Neural cell (in vitro differentiated cells): ENCODE results near the gene LCOR. TPM values are rescaled to one million over a fixed set of nuclear protein-coding genes. Genes with fewer than 3 reads are reported as not detected.

Experiments used
- H2AFZ ChIP-seq: fragments of 200-600, 300-800 bp; sonication (generic), shearing (Covaris generic); 2 replicates; pipeline ENCODE4 v1.6.0; 2014; ENCODE audit warnings: low read depth, mild to moderate bottlenecking, antibody characterized with exemption, low read length, moderate library complexity
- H3F3A ChIP-seq: fragments of 200-600 bp; shearing (Covaris generic); 2 replicates; pipeline ENCODE4 v1.6.1; 2016; ENCODE audit warnings: mild to moderate bottlenecking, moderate library complexity, mixed read lengths, antibody characterized with exemption, low read length; ENCODE audit not compliant: insufficient read depth, poor library complexity, severe bottlenecking
- H3K27ac ChIP-seq: fragments of 200-600, 300-800 bp; sonication (generic), shearing (Covaris generic); 2 replicates; pipeline ENCODE4 v1.5.1; 2014; ENCODE audit warnings: mild to moderate bottlenecking, low read length, moderate library complexity
- H3K27me3 ChIP-seq: fragments of 300-800, 200-600 bp; sonication (generic), shearing (Covaris generic); 2 replicates; pipeline ENCODE4 v1.6.0; 2014; ENCODE audit warnings: mild to moderate bottlenecking, low read depth, low read length, moderate library complexity; ENCODE audit not compliant: insufficient read depth
- H3K36me3 ChIP-seq: fragments of 300-800, 200-600 bp; sonication (generic), shearing (Covaris generic); 2 replicates; pipeline ENCODE4 v1.5.1; 2014; ENCODE audit warnings: mild to moderate bottlenecking, antibody characterized with exemption, low read length, moderate library complexity; ENCODE audit not compliant: insufficient read depth
- H3K4me2 ChIP-seq: fragments of 300-800, 200-600 bp; sonication (generic), shearing (Covaris generic); 2 replicates; pipeline ENCODE4 v1.6.0; 2014; ENCODE audit warnings: mild to moderate bottlenecking, low read length
- H3K4me3 ChIP-seq: fragments of 300-800, 200-600 bp; sonication (generic), shearing (Covaris generic); 2 replicates; pipeline ENCODE4 v1.5.1; 2014; ENCODE audit warnings: mild to moderate bottlenecking, low read length, moderate library complexity
- H3K79me2 ChIP-seq: fragments of 200-600 bp; shearing (Covaris generic); replicated peaks from 2 replicates; pipeline ENCODE4 v1.6.0; 2014; ENCODE audit warnings: mild to moderate bottlenecking, low read length, moderate library complexity; ENCODE audit not compliant: insufficient read depth
- H3K9ac ChIP-seq: fragments of 300-800, 200-600 bp; sonication (generic), shearing (Covaris generic); 2 replicates; pipeline ENCODE4 v1.6.1; 2016; ENCODE audit warnings: mild to moderate bottlenecking, low read length, mixed read lengths
- H3K9me2 ChIP-seq: fragments of 200-600 bp; shearing (Covaris generic); 2 replicates; pipeline ENCODE4 v1.6.1; 2016; ENCODE audit warnings: mild to moderate bottlenecking, low read length, mixed read lengths; ENCODE audit not compliant: insufficient read depth
- H3K9me3 ChIP-seq: fragments of 200-600, 300-800 bp; sonication (generic), shearing (Covaris generic); 2 replicates; pipeline ENCODE4 v1.6.1; 2016; ENCODE audit warnings: mild to moderate bottlenecking, mixed run types, low read length, moderate library complexity, mixed read lengths
- H4K20me1 ChIP-seq: fragments of 200-600 bp; shearing (Covaris generic); 2 replicates; pipeline ENCODE4 v1.6.1; 2016; ENCODE audit warnings: mild to moderate bottlenecking, mixed run types; ENCODE audit not compliant: insufficient read depth
- CTCF ChIP-seq: fragments of 450-650 bp; IDR thresholded peaks from 2 replicates; pipeline ENCODE4 v1.5.1; 2014; ENCODE audit warnings: antibody characterized with exemption, mild to moderate bottlenecking, moderate library complexity; ENCODE audit not compliant: poor library complexity, severe bottlenecking
- EP300 ChIP-seq: fragments of 450-650 bp; conservative IDR thresholded peaks from 2 replicates; pipeline ENCODE4 v1.6.1; 2014; ENCODE audit warnings: antibody characterized with exemption, mild to moderate bottlenecking, moderate library complexity; ENCODE audit not compliant: poor library complexity, severe bottlenecking
- EZH2 ChIP-seq: fragments of 200-600, 300-800 bp; shearing (Covaris generic), sonication (generic); IDR thresholded peaks from 2 replicates; pipeline ENCODE4 v1.6.1; 2014; ENCODE audit warnings: antibody characterized with exemption, low read length, borderline replicate concordance, mild to moderate bottlenecking; ENCODE audit not compliant: insufficient read depth, poor library complexity, severe bottlenecking
- MXI1 ChIP-seq: fragments of 450-650 bp; conservative IDR thresholded peaks from 2 replicates; pipeline ENCODE4 v1.6.1; 2014; ENCODE audit warnings: antibody characterized with exemption, mild to moderate bottlenecking; ENCODE audit not compliant: poor library complexity, severe bottlenecking
- POLR2AphosphoS5 ChIP-seq: IDR thresholded peaks from 2 replicates; pipeline ENCODE4 v1.6.1; 2012
- RAD21 ChIP-seq: fragments of 450-650 bp; conservative IDR thresholded peaks from 2 replicates; pipeline ENCODE4 v1.6.1; 2014; ENCODE audit warnings: antibody characterized with exemption, mild to moderate bottlenecking, moderate library complexity
- REST ChIP-seq: IDR thresholded peaks from 2 replicates; pipeline ENCODE4 v1.6.1; 2012; ENCODE audit warnings: borderline replicate concordance
- SMC3 ChIP-seq: fragments of 450-650 bp; conservative IDR thresholded peaks from 2 replicates; pipeline ENCODE4 v1.6.1; 2014; ENCODE audit warnings: antibody characterized with exemption, mild to moderate bottlenecking, moderate library complexity; ENCODE audit not compliant: poor library complexity
- TAF1 ChIP-seq: IDR thresholded peaks from 2 replicates; pipeline ENCODE4 v1.6.1; 2012; ENCODE audit warnings: low read depth
- polyA plus RNA-seq: library from polyadenylated mRNA; depleted of rRNA; stranded (reverse); fragments of >200 nt; gene quantifications from 2 replicates; pipeline ENCODE4 v1.2.3, GENCODE V29; 2014

Gene LCOR
- polyA plus RNA-seq, 1 donor from 2014 or later: 61.1 TPM

- Histone ChIP-seq H3K9me2 (no peaks in the 10 kb centered on the region), H3K4me3 (no peak overlapping the region), H2AFZ (no peak overlapping the region), H3K9me3 (no peaks in the 10 kb centered on the region), H3K27me3 (no peaks in the 10 kb centered on the region), H3F3A (no peaks in the 10 kb centered on the region), H3K36me3 (no peaks in the 10 kb centered on the region), H3K27ac (no peak overlapping the region), H3K9ac (no peak overlapping the region), H4K20me1 (no peaks in the 10 kb centered on the region), H3K79me2 (peaks cover 11% of the 10 kb centered on the region), H3K4me2 (no peak overlapping the region)
- no peak for TF ChIP-seq POLR2AphosphoS5
Observed at GRCh38 chr10:96917628-96918027, 85.5 kb downstream of the LCOR start.

- no peak overlapping the region for H2AFZ ChIP-seq
- TF ChIP-seq RAD21 (no peak), TAF1 (no peak), POLR2AphosphoS5 (no peak)
- no peaks in the 10 kb centered on the region for H4K20me1 ChIP-seq
- no peaks in the 10 kb centered on the region for H3K9me3 ChIP-seq
- no peak overlapping the region for H3K4me3 ChIP-seq
- no peaks in the 10 kb centered on the region for H3K9me2 ChIP-seq
- no peak overlapping the region for H3K4me2 ChIP-seq
- no peaks in the 10 kb centered on the region for H3F3A ChIP-seq
- no peaks in the 10 kb centered on the region for H3K36me3 ChIP-seq
- H3K27ac ChIP-seq: no peak overlapping the region
- no peaks in the 10 kb centered on the region for H3K27me3 ChIP-seq
- no peak overlapping the region for H3K9ac ChIP-seq
- H3K79me2 ChIP-seq: peaks cover 11% of the 10 kb centered on the region
Observed at GRCh38 chr10:96918214-96919002, 86.3 kb downstream of the LCOR start.

- Histone ChIP-seq H4K20me1 (no peaks in the 10 kb centered on the region), H3K27me3 (no peaks in the 10 kb centered on the region), H3K27ac (no peak overlapping the region), H3K79me2 (peaks cover 11% of the 10 kb centered on the region), H3K9me3 (no peaks in the 10 kb centered on the region), H3K4me2 (no peak overlapping the region), H3K36me3 (no peaks in the 10 kb centered on the region), H2AFZ (no peak overlapping the region), H3K9ac (no peak overlapping the region), H3K4me3 (no peak overlapping the region), H3K9me2 (no peaks in the 10 kb centered on the region), H3F3A (no peaks in the 10 kb centered on the region)
- TF ChIP-seq EZH2 (no peak), TAF1 (no peak), RAD21 (no peak), SMC3 (no peak), EP300 (no peak), CTCF (no peak), POLR2AphosphoS5 (no peak), REST (no peak), MXI1 (no peak)
Observed at GRCh38 chr10:96919785-96920430, 87.8 kb downstream of the LCOR start.
